Astrocyte of the hippocampus (primary cell): Measurements from ENCODE around the gene CD4.

ENCODE experiments used
- DNase-seq: peaks from one replicate; pipeline ENCODE4 v3.0.0; 2011; ENCODE audit warnings: low read depth, low spot score

Gene CD4

DNA sequence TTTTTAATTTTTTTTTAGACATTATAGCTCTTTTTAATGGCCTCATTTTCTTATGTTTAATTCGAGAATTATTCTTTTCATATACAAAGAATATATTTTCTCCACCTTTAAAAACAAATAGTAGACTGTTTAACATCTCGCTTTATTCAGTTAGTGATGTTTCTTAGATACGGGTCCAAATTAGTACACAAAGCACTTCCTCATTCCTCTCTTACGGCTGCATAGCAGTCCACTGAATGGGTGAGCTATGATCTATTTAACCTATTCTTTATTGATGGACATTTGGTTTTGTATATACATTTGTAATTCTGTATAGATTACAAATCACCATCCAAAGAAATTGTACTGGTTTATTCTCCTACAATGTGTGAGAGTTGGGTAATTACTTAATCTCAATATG, 24.0 kb downstream of the CD4 start:
- DNase-seq: no peak

DNA sequence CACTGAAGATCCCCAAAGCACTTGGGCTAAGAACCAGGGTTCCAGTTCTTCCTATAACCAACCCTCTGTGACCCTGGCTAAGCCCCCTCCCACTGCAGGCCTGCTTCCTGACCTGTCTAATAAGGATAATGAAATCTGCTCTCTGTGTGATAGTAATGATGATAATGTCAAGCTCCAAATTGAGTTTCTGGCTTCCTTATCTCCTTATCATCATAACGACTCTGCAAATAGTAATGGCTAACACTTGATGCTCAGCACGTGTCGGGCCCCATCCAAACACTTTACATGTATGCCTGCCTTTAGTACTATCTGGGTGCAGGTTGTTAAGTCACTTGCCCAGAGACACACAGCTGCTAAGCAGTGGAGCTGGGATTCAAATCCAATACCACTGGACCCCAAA, 27.3 kb downstream of the CD4 start:
- DNase-seq: no peak

GRCh38 chr12:6817098-6817497, 27.8 kb downstream of the CD4 start:
- DNase-seq: no peak

GRCh38 chr12:6817662-6818157, 28.4 kb downstream of the CD4 start:
- DNase-seq: no peak

DNA sequence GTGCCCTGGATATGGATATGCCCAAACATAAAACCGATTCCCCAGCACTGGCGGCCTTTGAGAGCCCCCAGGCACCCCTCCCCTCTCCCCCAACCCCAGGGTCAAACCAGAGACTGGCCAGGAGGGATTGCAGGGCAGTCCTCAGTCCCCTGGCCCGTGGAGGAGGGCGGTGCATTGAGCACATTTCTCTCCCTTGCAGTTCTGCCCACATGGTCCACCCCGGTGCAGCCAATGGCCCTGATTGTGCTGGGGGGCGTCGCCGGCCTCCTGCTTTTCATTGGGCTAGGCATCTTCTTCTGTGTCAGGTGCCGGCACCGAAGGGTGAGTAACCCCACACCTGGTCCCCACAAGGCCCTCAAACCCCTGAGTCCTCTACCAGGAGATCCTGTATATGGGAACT, 28.9 kb downstream of the CD4 start:
- no peak for DNase-seq

DNA sequence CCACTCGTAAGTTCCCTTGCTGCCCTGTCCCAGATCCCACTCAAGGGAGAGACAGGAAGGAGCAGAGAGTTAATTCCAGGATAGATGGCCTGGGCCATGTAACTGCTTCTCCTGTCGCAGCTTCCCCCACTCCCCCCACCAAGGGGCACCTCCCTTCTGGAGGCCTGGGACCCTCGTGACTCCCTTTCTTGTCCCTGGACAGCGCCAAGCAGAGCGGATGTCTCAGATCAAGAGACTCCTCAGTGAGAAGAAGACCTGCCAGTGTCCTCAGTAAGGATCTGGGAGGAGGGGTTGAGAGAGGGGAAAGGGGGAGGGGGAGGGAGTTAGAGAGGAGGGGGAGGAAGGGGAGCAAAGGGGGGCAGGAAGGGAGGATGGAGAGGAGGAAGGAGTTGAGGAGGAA, 29.3 kb downstream of the CD4 start:
- no peak for DNase-seq

DNA sequence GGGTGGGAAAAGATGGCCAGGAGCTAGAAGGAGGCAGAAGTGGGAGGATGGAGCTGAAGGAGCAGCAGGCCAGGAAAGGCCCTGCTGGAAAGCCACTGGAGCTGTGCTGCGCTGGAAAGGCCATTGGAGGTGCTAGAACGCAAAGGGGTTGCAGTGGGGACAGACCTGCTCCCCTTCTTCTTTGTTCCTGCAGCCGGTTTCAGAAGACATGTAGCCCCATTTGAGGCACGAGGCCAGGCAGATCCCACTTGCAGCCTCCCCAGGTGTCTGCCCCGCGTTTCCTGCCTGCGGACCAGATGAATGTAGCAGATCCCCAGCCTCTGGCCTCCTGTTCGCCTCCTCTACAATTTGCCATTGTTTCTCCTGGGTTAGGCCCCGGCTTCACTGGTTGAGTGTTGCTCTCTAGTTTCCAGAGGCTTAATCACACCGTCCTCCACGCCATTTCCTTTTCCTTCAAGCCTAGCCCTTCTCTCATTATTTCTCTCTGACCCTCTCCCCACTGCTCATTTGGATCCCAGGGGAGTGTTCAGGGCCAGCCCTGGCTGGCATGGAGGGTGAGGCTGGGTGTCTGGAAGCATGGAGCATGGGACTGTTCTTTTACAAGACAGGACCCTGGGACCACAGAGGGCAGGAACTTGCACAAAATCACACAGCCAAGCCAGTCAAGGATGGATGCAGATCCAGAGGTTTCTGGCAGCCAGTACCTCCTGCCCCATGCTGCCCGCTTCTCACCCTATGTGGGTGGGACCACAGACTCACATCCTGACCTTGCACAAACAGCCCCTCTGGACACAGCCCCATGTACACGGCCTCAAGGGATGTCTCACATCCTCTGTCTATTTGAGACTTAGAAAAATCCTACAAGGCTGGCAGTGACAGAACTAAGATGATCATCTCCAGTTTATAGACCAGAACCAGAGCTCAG, 30.0 kb downstream of the CD4 start:
- DNase-seq: no peak

DNA sequence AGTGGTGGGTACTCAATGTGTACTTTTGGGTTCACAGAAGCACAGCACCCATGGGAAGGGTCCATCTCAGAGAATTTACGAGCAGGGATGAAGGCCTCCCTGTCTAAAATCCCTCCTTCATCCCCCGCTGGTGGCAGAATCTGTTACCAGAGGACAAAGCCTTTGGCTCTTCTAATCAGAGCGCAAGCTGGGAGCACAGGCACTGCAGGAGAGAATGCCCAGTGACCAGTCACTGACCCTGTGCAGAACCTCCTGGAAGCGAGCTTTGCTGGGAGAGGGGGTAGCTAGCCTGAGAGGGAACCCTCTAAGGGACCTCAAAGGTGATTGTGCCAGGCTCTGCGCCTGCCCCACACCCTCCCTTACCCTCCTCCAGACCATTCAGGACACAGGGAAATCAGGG, 30.8 kb downstream of the CD4 start:
- DNase-seq: no peak

DNA sequence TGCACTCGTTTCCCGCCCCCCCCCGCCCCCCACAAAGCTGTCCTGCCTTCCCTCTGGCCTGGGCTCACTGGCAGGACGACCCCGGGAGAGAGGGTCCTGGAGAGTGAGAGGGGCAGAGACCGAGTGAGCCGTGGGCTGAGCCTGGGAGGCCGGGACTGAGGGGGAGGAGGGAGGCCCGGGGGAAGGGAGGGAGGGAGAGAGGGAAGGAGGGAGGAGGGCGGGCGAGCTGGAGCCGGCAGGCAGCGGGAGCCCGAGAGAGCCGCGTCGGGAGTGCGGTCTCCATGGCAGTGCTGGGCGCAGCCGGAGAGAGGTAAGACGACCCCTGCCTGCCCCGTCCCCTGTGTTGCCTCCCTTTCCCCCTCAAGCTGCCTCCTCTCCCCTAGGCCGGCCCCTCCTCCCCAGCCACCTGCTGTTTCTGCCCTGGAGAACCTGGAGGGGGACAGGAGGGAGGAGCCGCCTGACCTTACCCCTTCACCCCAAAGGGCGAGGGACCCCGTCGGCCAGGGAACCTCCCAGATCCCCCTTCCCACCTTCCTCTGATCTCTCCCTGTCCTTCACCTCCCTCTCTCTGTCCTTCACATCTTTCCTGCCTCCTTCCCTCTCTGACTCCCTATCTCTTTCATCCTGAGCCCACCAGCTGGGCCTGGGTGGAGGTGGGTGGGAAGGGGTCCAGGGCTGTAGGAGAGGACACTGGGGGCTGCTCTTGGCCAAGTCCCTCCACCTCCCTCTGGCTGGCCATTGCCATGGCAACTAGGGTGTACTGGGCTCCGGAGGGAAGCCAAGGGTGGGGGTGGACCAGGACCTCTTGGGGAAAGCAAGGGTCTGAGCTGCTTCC, 32.5 kb downstream of the CD4 start, which contains the start of gene GPR162:
Gene GPR162 (plus strand): TSS at position 231 of the 835 bp plus-strand sequence. CDS start 2,078 bp downstream, outside the sequence.
- DNase-seq: peak; percentile 79

DNA sequence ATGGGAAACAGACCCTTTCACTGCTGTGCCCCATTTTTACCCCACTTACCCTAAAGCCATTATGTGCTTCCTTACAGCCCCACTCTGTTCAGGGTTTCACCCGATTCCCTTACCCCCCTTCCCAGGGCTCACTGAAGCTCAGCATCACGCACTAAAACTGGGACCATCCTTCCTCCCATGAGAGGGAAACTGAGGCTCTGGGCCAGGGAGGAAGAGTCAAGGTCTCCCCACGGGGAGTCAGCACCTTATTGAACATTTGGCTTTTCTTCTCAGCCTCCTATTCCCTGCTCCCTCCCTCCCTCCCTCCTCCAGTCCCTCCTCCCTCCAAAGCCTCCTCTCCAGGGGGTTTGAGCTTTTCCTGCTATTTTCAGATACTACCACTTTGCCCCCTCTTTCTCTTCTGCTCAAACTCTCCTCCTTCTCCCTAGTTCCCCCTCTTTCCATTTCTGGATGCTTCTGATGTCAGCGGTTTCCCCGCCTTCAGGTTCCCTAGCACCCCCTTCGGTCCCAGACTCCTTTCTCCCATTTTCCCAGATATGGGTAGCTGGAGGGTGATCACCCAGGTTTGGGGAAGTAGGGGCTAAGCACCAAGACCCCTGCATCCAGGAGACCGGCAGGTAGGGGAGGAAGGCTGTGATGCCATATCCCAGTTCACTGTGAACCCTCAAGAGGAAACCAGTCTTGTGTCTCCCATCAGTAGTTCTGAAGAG, 33.3 kb downstream of the CD4 start:
- no peak for DNase-seq

GRCh38 chr12:6823182-6824084, 34.1 kb downstream of the CD4 start:
- no peak for DNase-seq

DNA sequence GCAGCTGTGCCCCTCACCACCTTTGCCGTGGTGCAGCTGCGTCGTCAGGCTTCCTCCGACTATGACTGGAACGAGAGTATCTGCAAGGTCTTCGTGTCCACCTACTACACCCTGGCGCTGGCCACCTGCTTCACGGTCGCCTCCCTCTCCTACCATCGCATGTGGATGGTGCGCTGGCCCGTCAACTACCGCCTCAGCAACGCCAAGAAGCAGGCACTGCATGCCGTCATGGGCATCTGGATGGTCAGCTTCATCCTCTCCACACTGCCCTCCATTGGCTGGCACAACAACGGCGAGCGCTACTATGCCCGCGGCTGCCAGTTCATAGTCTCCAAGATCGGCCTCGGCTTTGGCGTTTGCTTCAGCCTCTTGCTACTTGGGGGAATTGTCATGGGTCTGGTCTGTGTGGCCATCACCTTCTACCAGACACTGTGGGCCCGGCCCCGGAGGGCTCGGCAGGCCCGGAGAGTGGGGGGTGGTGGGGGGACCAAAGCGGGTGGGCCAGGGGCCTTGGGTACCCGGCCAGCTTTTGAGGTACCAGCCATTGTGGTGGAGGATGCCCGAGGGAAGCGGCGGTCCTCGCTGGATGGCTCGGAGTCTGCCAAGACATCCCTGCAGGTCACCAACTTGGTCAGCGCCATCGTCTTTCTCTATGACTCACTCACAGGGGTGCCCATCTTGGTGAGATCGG, 34.9 kb downstream of the CD4 start:
- no peak for DNase-seq

DNA sequence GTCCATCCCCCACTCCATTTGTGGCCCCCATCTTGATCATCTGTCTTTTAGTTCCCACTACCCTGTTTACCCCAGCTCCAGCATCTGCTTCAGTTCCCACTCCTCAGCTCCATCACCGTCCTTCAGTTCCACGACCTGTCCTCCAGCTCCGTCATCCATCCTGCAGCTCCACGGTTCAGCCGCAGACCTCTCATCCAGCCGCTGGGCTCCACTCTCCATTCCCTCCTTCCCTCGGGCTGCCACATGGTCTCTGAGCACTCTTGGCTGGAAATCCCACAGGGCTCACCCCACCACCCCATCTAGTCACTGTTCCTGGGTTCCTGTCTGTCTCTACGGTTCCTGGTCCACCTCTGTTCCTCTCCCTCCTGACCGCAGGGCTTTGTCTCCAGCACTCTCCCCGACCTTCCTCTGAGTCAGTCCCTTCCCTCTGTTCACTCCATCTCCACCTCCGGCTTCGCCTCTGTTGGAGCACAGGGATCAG, 35.6 kb downstream of the CD4 start:
- peak; percentile 48 for DNase-seq

GRCh38 chr12:6825398-6826124, 36.2 kb downstream of the CD4 start:
- DNase-seq: peak; percentile 93

DNA sequence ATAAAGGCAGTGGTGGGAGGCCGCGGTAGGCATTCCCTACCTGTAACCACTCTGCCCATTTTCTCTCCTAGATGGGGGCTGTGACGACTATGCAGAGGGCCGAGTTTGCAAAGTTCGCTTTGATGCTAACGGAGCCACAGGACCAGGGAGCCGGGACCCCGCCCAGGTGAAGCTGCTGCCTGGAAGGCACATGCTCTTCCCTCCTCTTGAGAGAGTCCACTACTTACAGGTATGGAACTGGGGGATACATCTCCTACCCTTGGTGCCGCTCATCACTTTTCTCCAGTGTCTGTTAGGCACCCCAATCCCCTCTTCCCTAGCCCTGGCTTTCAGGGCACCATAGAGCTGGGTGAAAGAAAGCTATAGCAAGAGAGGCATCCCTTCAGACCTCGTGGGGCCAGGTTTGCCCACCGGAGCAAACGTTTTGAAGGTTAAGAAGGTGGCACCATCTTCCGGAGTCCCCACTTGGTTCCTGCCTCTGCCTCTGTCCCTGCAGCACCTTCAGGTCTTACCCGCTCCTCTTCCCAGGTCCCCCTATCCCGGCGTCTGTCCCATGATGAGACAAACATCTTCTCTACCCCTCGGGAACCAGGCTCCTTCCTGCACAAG, 36.9 kb downstream of the CD4 start:
- no peak for DNase-seq

GRCh38 chr12:6826734-6827436, 37.6 kb downstream of the CD4 start:
- no peak for DNase-seq

DNA sequence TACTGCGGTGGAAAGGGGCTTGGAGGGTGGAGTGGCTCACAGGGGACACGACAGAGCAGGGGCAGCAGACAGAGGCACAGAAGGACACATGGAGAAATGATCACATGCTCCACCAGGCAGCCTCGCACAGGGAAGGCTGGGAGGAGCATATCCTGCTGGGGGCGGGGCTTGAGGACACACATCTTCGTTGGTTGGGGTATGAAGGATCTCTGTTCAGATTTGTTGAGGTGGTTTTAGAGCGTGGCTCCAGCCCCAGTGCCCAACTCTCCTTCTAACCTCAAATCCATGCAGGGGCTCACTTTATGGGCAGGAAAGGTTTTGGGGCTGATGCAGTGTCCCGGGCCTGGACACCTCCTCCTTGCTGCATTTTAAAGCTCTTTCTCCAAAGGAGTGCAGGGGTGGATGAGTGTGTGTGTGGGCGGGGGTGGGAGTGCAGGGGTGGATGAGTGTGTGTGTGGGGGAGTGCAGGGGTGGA, 38.1 kb downstream of the CD4 start:
- peak; percentile 72 for DNase-seq
